Tibial nerve (tissue), 4 donors: ENCODE measurements around the gene SDSL. TPM values are rescaled to one million over a fixed set of nuclear protein-coding genes. Genes with fewer than 3 reads are reported as not detected.

Experiments used
- DNase-seq, 2 donors: peaks; one replicate each; pipeline ENCODE4 v3.0.0-alpha.2; 2019; ENCODE audit warnings: low spot score in 2 of 2
- H3K27ac ChIP-seq, 4 donors: fragments of 200-600 bp; sonication (generic) in 3 of 4; one replicate each; pipeline ENCODE4 v1.5.1; 2017 to 2019; ENCODE audit warnings: mild to moderate bottlenecking in 1 of 4
- H3K27me3 ChIP-seq, 2 donors: fragments of 200-600 bp; sonication (generic) in 1 of 2; one replicate each; pipeline versions ENCODE4 v1.5.1 to v1.6.0; 2017 to 2019
- H3K36me3 ChIP-seq, 3 donors: fragments of 200-600 bp; sonication (generic); one replicate each; pipeline ENCODE4 v1.5.1; 2018 to 2019
- H3K4me1 ChIP-seq, 4 donors: fragments of 200-600 bp; sonication (generic) in 3 of 4; one replicate each; pipeline ENCODE4 v1.5.1; 2017 to 2019
- H3K4me3 ChIP-seq, 4 donors: fragments of 200-600 bp; sonication (generic) in 3 of 4; one replicate each; pipeline ENCODE4 v1.5.1; 2017 to 2019; ENCODE audit warnings: mild to moderate bottlenecking in 1 of 4, moderate library complexity in 1 of 4
- H3K9me3 ChIP-seq, 4 donors: fragments of 200-600 bp; sonication (generic) in 3 of 4; one replicate each; pipeline ENCODE4 v1.5.1; 2017 to 2019
- EP300 ChIP-seq, 2 donors: sonication (generic); formaldehyde crosslinking; IDR thresholded peaks; one replicate each; pipeline ENCODE4 v1.6.1; 2017; ENCODE audit warnings: antibody characterized with exemption in 2 of 2, mild to moderate bottlenecking in 1 of 2
- POLR2A ChIP-seq, 2 donors: fragments of 450-650 bp; IDR thresholded peaks; one replicate each; pipeline ENCODE4 v1.6.1; 2017; ENCODE audit warnings: antibody characterized with exemption in 2 of 2, mild to moderate bottlenecking in 2 of 2, moderate library complexity in 2 of 2
- WGBS, 2 donors: methylation state at CpG; one replicate each; pipeline ENCODE4 v1.1.5; 2018; 5-methylcytosine and 5-hydroxymethylcytosine counted together
- total RNA-seq, 4 donors: library from RNA; depleted of rRNA; stranded (reverse); fragments of >200 nt; gene quantifications; one replicate each; pipeline ENCODE4 v1.1.0, GENCODE V29; 2016
- TF ChIP-seq, protein P1 (sequence below), 5 experiments: fragments of 200-600 bp in 3 of 5; fragments of 450-650 bp in 2 of 5; sonication (generic) in 3 of 5; IDR thresholded peaks; one replicate each; pipeline ENCODE4 v1.5.1; 2016 to 2019; ENCODE audit warnings: antibody characterized with exemption in 5 of 5, mild to moderate bottlenecking in 3 of 5, moderate library complexity in 2 of 5

The SDSL gene
- total RNA-seq, 4 donors from 2014 or later, result 1.9 to 3.0 (median 2.3) TPM

DNA sequence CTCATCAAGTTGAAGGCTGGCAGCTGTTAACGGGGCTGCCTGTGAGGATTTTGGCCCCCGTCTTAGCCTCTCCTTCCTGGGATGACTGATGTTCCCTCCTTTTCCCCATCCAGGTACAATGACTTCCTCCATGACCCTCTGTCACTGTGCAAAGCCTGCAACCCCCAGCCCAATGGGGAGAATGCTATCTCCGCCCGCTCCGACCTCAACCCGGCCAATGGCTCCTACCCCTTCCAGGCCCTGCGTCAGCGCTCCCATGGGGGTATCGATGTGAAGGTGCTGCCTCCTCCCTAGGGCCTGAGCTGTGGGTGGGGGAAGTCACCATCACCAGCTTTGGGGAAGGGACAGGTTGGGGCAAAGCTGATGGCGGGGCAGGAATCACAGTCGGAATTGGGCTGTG is 34.5 kb upstream of the SDSL start:
- no peak overlapping the region for H3K27ac ChIP-seq
- no peaks in the 10 kb centered on the region for H3K9me3 ChIP-seq
- H3K4me3 ChIP-seq, result no peak overlapping the region
- H3K4me1 ChIP-seq, result no peaks in the 10 kb centered on the region
- no peak for DNase-seq
- H3K27me3 ChIP-seq, result no peaks in the 10 kb centered on the region
- TF ChIP-seq, protein P1, sequence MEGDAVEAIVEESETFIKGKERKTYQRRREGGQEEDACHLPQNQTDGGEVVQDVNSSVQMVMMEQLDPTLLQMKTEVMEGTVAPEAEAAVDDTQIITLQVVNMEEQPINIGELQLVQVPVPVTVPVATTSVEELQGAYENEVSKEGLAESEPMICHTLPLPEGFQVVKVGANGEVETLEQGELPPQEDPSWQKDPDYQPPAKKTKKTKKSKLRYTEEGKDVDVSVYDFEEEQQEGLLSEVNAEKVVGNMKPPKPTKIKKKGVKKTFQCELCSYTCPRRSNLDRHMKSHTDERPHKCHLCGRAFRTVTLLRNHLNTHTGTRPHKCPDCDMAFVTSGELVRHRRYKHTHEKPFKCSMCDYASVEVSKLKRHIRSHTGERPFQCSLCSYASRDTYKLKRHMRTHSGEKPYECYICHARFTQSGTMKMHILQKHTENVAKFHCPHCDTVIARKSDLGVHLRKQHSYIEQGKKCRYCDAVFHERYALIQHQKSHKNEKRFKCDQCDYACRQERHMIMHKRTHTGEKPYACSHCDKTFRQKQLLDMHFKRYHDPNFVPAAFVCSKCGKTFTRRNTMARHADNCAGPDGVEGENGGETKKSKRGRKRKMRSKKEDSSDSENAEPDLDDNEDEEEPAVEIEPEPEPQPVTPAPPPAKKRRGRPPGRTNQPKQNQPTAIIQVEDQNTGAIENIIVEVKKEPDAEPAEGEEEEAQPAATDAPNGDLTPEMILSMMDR (IDR thresholded peaks at IDR 0.05), result no peak
- TF ChIP-seq POLR2A (IDR thresholded peaks at IDR 0.05) (no peak), EP300 (IDR thresholded peaks at IDR 0.05) (no peak)
- 91 to 100% methylated on average over 11 of the region's 11 CpGs for WGBS, 2 donors
- H3K36me3 ChIP-seq, result peaks cover 3 to 96% (median 12%) of the 10 kb centered on the region in 3 donors

DNA sequence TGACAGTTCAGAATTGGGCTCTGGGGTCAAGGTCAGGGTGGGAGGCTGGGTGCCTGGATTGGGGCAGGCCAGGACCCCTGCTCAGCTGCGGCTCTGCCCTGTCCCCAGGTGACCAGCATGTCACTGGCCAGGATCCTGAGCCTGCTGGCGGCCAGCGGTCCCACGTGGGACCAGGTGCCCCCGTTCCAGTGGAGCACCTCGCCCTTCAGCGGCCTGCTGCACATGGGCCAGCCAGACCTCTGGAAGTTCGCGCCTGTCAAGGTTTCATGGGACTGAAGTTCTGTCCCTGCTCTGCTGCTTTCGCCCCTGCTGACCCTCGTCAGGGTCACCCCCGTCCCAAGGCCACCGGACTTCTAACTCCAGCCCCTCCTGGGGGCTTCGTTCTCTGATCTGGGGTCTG is 33.8 kb upstream of the SDSL start:
- WGBS, 2 donors, result 91 to 96% methylated on average over 14 of the region's 14 CpGs

DNA sequence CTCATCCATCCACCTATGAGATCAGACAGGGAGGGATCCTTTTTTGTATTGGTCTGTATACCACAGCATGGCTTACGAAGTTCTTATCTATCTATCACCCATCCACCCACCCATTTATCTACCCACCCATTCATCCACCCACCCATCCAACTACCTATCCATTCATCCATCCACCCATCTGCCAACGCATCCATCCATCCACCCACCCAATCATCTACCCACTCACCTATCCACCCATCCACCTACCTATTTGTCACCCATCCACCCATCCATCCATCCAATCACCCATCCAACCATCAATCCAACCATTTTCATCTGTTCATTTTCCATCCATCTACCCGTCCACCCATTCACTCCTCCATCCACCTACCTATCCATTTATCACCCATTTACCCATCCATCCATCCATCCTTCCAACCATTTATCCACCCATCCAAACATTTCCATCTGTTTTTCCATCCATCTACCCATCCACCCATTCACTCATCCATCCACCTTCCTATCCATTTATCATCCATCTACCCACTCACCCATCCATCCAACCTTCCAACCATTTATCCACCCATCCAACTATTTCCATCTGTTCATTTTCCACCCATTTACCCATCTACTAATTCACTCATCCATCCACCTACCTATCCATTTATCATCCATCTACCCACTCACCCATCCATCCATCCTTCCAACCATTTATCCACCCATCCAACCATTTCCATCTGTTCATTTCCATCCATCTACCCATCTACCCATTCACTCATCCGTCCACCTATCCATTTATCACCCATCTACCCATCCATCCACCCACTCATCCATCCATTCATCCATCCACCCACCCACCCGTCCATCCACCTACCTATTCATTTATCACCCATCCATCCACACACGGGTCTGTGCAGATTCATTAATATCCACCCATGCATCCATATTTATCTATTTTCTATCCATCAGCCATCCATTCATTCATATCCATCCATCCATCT is 31.8 kb upstream of the SDSL start:
- H3K9me3 ChIP-seq, result peaks cover 0 to 1% (median 0%) of the 10 kb centered on the region in 4 donors
- H3K27me3 ChIP-seq, result no peaks in the 10 kb centered on the region
- no peak overlapping the region for H3K27ac ChIP-seq
- DNase-seq, result no peak
- H3K36me3 ChIP-seq, result peaks cover 3 to 78% (median 8%) of the 10 kb centered on the region in 3 donors
- no peaks in the 10 kb centered on the region for H3K4me1 ChIP-seq
- TF ChIP-seq, protein P1 (IDR thresholded peaks at IDR 0.05), result no peak
- TF ChIP-seq POLR2A (IDR thresholded peaks at IDR 0.05) (no peak), EP300 (IDR thresholded peaks at IDR 0.05) (no peak)
- no peak overlapping the region for H3K4me3 ChIP-seq
- WGBS, 2 donors, result 94% methylated on average over 6 of the region's 6 CpGs

More for the DNA sequence above, 33.8 kb upstream of the SDSL start:
- H3K27ac ChIP-seq, result no peak overlapping the region
- TF ChIP-seq POLR2A (IDR thresholded peaks at IDR 0.05) (no peak), EP300 (IDR thresholded peaks at IDR 0.05) (no peak)
- TF ChIP-seq, protein P1 (IDR thresholded peaks at IDR 0.05), result no peak
- H3K27me3 ChIP-seq, result no peaks in the 10 kb centered on the region
- DNase-seq, result no peak
- no peaks in the 10 kb centered on the region for H3K9me3 ChIP-seq
- peaks cover 3 to 97% (median 12%) of the 10 kb centered on the region in 3 donors for H3K36me3 ChIP-seq
- H3K4me1 ChIP-seq, result no peaks in the 10 kb centered on the region
- H3K4me3 ChIP-seq, result no peak overlapping the region

- Histone ChIP-seq H3K36me3 (peaks cover 3 to 70% (median 8%) of the 10 kb centered on the region in 3 donors), H3K9me3 (peaks cover 0 to 5% (median 0%) of the 10 kb centered on the region in 4 donors), H3K4me3 (no peak overlapping the region), H3K27me3 (no peaks in the 10 kb centered on the region), H3K27ac (no peak overlapping the region), H3K4me1 (no peaks in the 10 kb centered on the region)
- DNase-seq, result no peak
- TF ChIP-seq POLR2A (IDR thresholded peaks at IDR 0.05), result no peak
- TF ChIP-seq, protein P1 (IDR thresholded peaks at IDR 0.05), result no peak
- TF ChIP-seq EP300 (IDR thresholded peaks at IDR 0.05), result no peak
- 90 to 91% methylated on average over 3 of the region's 3 CpGs for WGBS, 2 donors
Observed at GRCh38 chr12:113391145-113391544, 31.0 kb upstream of the SDSL start.
